ENCODE measurements around the gene ALG10B. TPM values are rescaled to one million over a fixed set of nuclear protein-coding genes. Genes with fewer than 3 reads are reported as not detected.
A peak's percentile ranks its signal among the peaks of the same experiment; 100 is the strongest.
"Not testable (repeated sequence)": the region's sequence is repeated elsewhere in the genome, so short reads cannot be mapped to it uniquely, and the experiment has no call there.

ALG10B gene, protein sequence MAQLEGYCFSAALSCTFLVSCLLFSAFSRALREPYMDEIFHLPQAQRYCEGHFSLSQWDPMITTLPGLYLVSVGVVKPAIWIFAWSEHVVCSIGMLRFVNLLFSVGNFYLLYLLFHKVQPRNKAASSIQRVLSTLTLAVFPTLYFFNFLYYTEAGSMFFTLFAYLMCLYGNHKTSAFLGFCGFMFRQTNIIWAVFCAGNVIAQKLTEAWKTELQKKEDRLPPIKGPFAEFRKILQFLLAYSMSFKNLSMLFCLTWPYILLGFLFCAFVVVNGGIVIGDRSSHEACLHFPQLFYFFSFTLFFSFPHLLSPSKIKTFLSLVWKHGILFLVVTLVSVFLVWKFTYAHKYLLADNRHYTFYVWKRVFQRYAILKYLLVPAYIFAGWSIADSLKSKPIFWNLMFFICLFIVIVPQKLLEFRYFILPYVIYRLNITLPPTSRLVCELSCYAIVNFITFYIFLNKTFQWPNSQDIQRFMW
- total RNA-seq (1 to 10 TPM; 5.3 to 7.8 TPM), polyA plus RNA-seq (1 to 10 TPM in 1 of 2 donors, not detected in 1; 1.8 TPM)
- long read RNA-seq, donor 1, full-length matches to known transcripts, result 1 of 1 reads
- long read RNA-seq, donor 1, partial matches to known transcripts, result 0 of 1 reads
- long read RNA-seq, donor 1, other reads (novel, unspliced or antisense), result 0 of 1 reads
- long read RNA-seq, donor 2, result 0 reads

DNA sequence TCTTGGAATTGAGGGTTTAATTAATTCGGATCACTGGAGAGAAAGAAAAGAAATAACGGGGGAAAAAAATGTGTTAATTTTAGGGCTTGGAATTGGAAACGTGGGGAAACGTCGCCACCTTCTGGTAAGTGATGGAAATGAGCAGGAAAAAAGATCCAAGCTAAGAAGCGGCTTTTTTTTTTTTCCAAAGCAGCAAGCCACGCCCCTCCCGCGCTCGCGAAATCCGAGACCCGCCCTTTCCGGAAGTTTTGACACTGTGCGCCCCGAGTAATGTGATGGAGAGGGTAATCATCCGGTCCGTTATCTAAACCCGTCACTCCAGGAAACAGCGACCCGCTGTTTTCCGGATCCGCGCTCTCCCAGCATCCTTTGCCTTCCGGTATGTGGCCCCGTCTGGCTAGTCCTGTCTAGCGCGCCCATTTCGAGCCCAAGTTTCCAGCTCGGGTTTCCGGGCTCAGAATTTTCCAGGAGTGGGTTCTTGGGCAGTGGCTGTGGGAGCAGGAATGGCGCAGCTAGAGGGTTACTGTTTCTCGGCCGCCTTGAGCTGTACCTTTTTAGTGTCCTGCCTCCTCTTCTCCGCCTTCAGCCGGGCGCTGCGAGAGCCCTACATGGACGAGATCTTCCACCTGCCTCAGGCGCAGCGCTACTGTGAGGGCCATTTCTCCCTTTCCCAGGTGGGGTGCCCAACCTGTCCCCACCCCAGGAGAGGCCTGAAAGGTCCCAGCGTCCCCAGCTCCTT lies at the start of gene ALG10B:
TSS of gene ALG10B (plus strand) at position 384 of the 739 bp plus-strand sequence. CDS start at position 504, 120 bp downstream.
- peak; percentile 95 for DNase-seq
- Histone ChIP-seq H3K27ac (ENCODE audit: low read depth in 1 of 2, low read length in 2 of 2) (peak within 1 kb of the TSS; percentile 31 to 74), H3K4me3 (ENCODE audit: low read length in 2 of 2) (peak within 1 kb of the TSS; percentile 31 to 44), H3K36me3 (ENCODE audit: control insufficient read depth in 1 of 2, insufficient read depth in 2 of 2, low read length in 1 of 2) (no peaks in the 10 kb centered on the region), H3K4me1 (ENCODE audit: control insufficient read depth in 1 of 2, insufficient read depth in 2 of 2, low read length in 2 of 2) (no peaks in the 10 kb centered on the region), H3K9me3 (ENCODE audit: control insufficient read depth, low read length) (no peaks in the 10 kb centered on the region), H3K27me3 (ENCODE audit: control insufficient read depth in 1 of 2, insufficient read depth in 2 of 2, low read length in 1 of 2) (no peaks in the 10 kb centered on the region)
- ATAC-seq (ENCODE audit: low FRiP score), result peak; percentile 100
- intact Hi-C loops (cut with DNase I), result loop anchor here (5.0 kb wide), 1 partner anchor 179 kb away; no protein-coding TSS in a partner anchor
- 1% methylated on average over 40 to 42 of the region's 42 CpGs for WGBS, 2 donors

DNA sequence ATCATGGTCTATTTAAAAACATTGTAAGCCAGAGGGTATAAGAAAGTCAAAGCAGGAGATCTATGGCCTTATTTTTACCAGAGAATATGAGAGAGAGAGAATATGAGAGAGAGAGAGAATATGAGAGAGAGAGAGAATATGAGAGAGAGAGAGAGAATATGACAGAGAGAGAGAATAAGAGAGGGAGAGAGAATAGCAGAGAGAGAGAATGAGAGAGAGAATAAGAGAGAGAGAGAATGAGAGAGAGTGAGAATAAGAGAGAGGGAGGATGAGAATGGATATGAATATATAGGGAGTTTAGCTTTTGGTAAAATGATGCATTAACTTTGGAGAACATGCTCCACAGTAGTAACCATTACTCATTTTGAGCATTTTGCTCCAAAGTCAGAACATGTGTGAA lies 48.0 kb upstream of the ALG10B start:
- Histone ChIP-seq H3K4me1 (ENCODE audit: control insufficient read depth in 1 of 2, insufficient read depth in 2 of 2, low read length in 2 of 2) (no peaks in the 10 kb centered on the region), H3K9me3 (ENCODE audit: control insufficient read depth, low read length) (no peaks in the 10 kb centered on the region), H3K36me3 (ENCODE audit: control insufficient read depth in 1 of 2, insufficient read depth in 2 of 2, low read length in 1 of 2) (no peaks in the 10 kb centered on the region), H3K27ac (ENCODE audit: low read depth in 1 of 2, low read length in 2 of 2) (no peak overlapping the region), H3K27me3 (ENCODE audit: control insufficient read depth in 1 of 2, insufficient read depth in 2 of 2, low read length in 1 of 2) (no peaks in the 10 kb centered on the region), H3K4me3 (ENCODE audit: low read length in 2 of 2) (no peak overlapping the region)
- ATAC-seq (ENCODE audit: low FRiP score), result no peak
- DNase-seq, result no peak
- intact Hi-C loops (cut with DNase I), result no loop called here

DNA sequence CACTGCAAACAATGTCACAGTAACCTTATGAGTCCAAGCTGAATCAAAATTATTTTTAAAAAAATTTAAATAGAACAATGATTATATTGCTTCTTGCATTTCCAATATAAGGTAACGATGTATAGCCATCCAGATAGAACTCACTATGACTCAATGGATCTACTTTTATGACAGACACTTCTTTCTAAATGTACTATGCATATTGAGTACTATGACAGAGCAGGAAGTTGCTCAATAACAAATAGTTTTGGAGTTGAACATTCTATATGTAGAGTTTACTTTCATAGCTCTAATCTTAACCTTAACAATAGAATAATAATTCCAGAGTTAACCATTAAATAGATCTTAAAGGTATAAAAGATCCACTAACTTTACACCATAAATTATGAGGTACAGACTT lies 46.7 kb upstream of the ALG10B start:
- Histone ChIP-seq H3K27me3 (ENCODE audit: control insufficient read depth in 1 of 2, insufficient read depth in 2 of 2, low read length in 1 of 2) (no peaks in the 10 kb centered on the region), H3K27ac (ENCODE audit: low read depth in 1 of 2, low read length in 2 of 2) (no peak overlapping the region), H3K4me3 (ENCODE audit: low read length in 2 of 2) (no peak overlapping the region), H3K4me1 (ENCODE audit: control insufficient read depth in 1 of 2, insufficient read depth in 2 of 2, low read length in 2 of 2) (no peaks in the 10 kb centered on the region), H3K36me3 (ENCODE audit: control insufficient read depth in 1 of 2, insufficient read depth in 2 of 2, low read length in 1 of 2) (no peaks in the 10 kb centered on the region), H3K9me3 (ENCODE audit: control insufficient read depth, low read length) (no peaks in the 10 kb centered on the region)
- DNase-seq (no peak), ATAC-seq (ENCODE audit: low FRiP score) (no peak)
- intact Hi-C loops (cut with DNase I), result no loop called here
- 38 to 43% methylated on average over 1 of the region's 1 CpG for WGBS, 2 donors

DNA sequence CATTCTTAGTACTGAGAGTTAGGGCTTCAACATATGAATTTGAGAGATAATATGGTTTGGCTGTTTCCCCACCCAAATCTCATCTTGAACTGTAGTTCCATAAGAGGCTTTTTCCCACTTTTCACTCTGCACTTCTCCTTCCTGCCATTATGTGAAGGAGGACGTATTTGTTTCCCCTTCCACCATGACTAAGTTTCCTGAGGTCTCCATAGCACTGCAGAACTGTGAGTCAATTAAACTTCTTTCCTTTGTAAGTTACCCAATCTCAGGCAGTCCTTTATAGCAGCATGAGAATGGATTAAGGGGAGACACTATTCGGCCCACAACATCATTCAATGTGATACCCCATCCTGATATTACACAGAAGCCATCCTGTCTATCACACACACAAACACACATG lies 36.8 kb upstream of the ALG10B start:
- Histone ChIP-seq H3K27ac (ENCODE audit: low read depth in 1 of 2, low read length in 2 of 2) (no peak overlapping the region), H3K36me3 (ENCODE audit: control insufficient read depth in 1 of 2, insufficient read depth in 2 of 2, low read length in 1 of 2) (no peaks in the 10 kb centered on the region), H3K9me3 (ENCODE audit: control insufficient read depth, low read length) (no peaks in the 10 kb centered on the region), H3K4me3 (ENCODE audit: low read length in 2 of 2) (no peak overlapping the region), H3K27me3 (ENCODE audit: control insufficient read depth in 1 of 2, insufficient read depth in 2 of 2, low read length in 1 of 2) (no peaks in the 10 kb centered on the region), H3K4me1 (ENCODE audit: control insufficient read depth in 1 of 2, insufficient read depth in 2 of 2, low read length in 2 of 2) (no peaks in the 10 kb centered on the region)
- DNase-seq (no peak), ATAC-seq (ENCODE audit: low FRiP score) (no peak)
- 38 to 39% methylated on average over 2 of the region's 2 CpGs for WGBS, 2 donors
- intact Hi-C loops (cut with DNase I), result no loop called here

DNA sequence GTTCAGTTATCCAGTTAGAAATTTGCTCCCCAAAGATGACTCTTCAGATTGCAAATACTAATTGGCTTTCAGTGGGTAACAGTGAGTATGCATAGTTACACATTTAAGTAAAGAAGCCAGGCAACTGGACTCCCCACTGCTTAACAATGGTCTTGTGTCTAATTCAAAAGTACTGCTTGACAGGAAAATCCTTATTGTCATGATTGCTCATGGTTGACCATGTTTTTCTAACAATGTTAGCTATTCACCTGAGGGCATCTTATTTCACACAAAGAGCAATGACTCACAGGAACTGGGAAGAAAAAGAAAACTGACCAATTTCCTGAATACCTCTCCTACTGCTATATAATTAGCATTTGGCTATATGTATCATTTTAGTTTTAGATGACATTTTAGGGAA lies 33.7 kb upstream of the ALG10B start:
- intact Hi-C loops (cut with DNase I), result no loop called here
- Histone ChIP-seq H3K9me3 (ENCODE audit: control insufficient read depth, low read length) (no peaks in the 10 kb centered on the region), H3K36me3 (ENCODE audit: control insufficient read depth in 1 of 2, insufficient read depth in 2 of 2, low read length in 1 of 2) (no peaks in the 10 kb centered on the region), H3K27ac (ENCODE audit: low read depth in 1 of 2, low read length in 2 of 2) (no peak overlapping the region), H3K27me3 (ENCODE audit: control insufficient read depth in 1 of 2, insufficient read depth in 2 of 2, low read length in 1 of 2) (no peaks in the 10 kb centered on the region), H3K4me1 (ENCODE audit: control insufficient read depth in 1 of 2, insufficient read depth in 2 of 2, low read length in 2 of 2) (no peaks in the 10 kb centered on the region), H3K4me3 (ENCODE audit: low read length in 2 of 2) (no peak overlapping the region)
- ATAC-seq (ENCODE audit: low FRiP score), result no peak
- no peak for DNase-seq

DNA sequence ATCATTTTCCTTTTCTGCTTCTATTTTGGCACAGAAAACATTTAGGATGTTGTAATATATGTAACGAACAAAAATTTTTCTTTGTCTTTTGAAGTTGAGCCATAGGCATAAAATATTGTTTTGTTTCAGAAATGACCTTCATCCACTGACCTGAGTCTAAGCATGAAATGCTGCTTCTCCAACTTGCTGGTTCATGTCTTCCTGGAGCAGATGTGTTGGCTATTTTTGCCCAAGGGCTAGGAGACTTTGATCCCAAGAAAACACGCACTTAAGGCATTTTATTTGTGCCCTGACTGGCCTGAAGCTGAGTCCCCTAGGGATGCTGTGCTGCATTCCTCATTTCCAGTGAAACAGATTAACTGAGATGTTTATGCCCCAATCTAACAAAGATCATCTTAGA lies 27.2 kb upstream of the ALG10B start:
- no peak overlapping the region for H3K27ac ChIP-seq (ENCODE audit: low read depth in 1 of 2, low read length in 2 of 2)
- WGBS, 2 donors, result 63 to 64% methylated on average over 2 of the region's 2 CpGs
- intact Hi-C loops (cut with DNase I), result no loop called here
- no peaks in the 10 kb centered on the region for H3K4me1 ChIP-seq (ENCODE audit: control insufficient read depth in 1 of 2, insufficient read depth in 2 of 2, low read length in 2 of 2)
- no peak overlapping the region for H3K4me3 ChIP-seq (ENCODE audit: low read length in 2 of 2)
- DNase-seq (no peak), ATAC-seq (ENCODE audit: low FRiP score) (no peak)
- no peaks in the 10 kb centered on the region for H3K36me3 ChIP-seq (ENCODE audit: control insufficient read depth in 1 of 2, insufficient read depth in 2 of 2, low read length in 1 of 2)
- H3K27me3 ChIP-seq (ENCODE audit: control insufficient read depth in 1 of 2, insufficient read depth in 2 of 2, low read length in 1 of 2), result no peaks in the 10 kb centered on the region
- no peaks in the 10 kb centered on the region for H3K9me3 ChIP-seq (ENCODE audit: control insufficient read depth, low read length)

DNA sequence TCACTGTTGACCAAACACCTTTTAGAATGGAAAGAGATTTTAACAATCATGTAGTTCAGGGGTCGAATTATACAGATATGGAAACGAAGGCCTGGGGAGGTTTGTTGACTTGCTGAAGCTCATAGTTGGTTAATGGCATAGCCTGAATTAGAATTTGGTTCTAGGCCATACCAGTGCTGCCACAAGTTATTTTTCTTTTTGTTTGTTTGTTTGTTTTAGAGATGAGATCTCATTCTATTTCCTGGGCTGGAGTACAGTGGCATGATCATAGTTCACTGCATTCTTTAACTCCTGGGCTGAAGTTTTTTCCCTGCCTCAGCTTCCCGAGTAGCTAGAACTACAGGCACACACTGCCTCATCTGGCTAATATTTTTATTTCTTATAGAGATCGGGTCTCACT lies 25.4 kb upstream of the ALG10B start:
- no peaks in the 10 kb centered on the region for H3K27me3 ChIP-seq (ENCODE audit: control insufficient read depth in 1 of 2, insufficient read depth in 2 of 2, low read length in 1 of 2)
- H3K36me3 ChIP-seq (ENCODE audit: control insufficient read depth in 1 of 2, insufficient read depth in 2 of 2, low read length in 1 of 2), result no peaks in the 10 kb centered on the region
- H3K4me1 ChIP-seq (ENCODE audit: control insufficient read depth in 1 of 2, insufficient read depth in 2 of 2, low read length in 2 of 2), result no peaks in the 10 kb centered on the region
- H3K9me3 ChIP-seq (ENCODE audit: control insufficient read depth, low read length), result no peaks in the 10 kb centered on the region
- DNase-seq, result no peak
- WGBS, 2 donors, result 64% methylated on average over 4 of the region's 4 CpGs
- no peak overlapping the region for H3K4me3 ChIP-seq (ENCODE audit: low read length in 2 of 2)
- H3K27ac ChIP-seq (ENCODE audit: low read depth in 1 of 2, low read length in 2 of 2), result no peak overlapping the region
- intact Hi-C loops (cut with DNase I), result no loop called here
- ATAC-seq (ENCODE audit: low FRiP score), result no peak

DNA sequence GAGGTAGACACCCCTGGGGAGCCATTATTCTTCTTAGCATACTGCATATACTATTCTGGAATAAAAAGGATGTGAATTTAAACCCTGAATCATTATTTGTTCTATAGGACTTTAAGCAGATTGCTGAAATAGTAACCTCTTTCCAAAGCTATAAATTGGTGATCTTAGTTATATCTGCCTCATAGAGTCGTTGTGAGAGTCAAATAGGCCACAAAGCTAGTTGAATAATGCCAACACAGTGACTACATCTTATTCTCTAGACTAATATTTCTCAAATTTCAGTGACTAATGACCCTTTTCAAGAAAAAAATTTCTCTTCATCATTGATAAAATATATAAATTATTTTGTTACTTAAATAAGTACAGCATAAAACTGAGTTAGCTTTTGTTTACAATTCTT lies 13.6 kb upstream of the ALG10B start:
- intact Hi-C loops (cut with DNase I); H3K4me1 ChIP-seq (ENCODE audit: control insufficient read depth in 1 of 2, insufficient read depth in 2 of 2, low read length in 2 of 2); H3K4me3 ChIP-seq (ENCODE audit: low read length in 2 of 2); H3K27ac ChIP-seq (ENCODE audit: low read depth in 1 of 2, low read length in 2 of 2); H3K27me3 ChIP-seq (ENCODE audit: control insufficient read depth in 1 of 2, insufficient read depth in 2 of 2, low read length in 1 of 2); H3K9me3 ChIP-seq (ENCODE audit: control insufficient read depth, low read length); ATAC-seq (ENCODE audit: low FRiP score); H3K36me3 ChIP-seq (ENCODE audit: control insufficient read depth in 1 of 2, insufficient read depth in 2 of 2, low read length in 1 of 2); DNase-seq: not testable (repeated sequence)
- 13 to 25% methylated on average over 1 of the region's 1 CpG for WGBS, 2 donors

All from aorta (tissue), 5 donors.